ENCODE measurements around the gene DLGAP1.

- TF ChIP-seq SP1 (IDR thresholded peaks at IDR 0.05) (no peak), LEF1 (IDR thresholded peaks at IDR 0.05; ENCODE audit: borderline replicate concordance) (no peak), SUZ12 (IDR thresholded peaks at IDR 0.05) (no peak), PKNOX1 (IDR thresholded peaks at IDR 0.05) (no peak), FOXK2 (IDR thresholded peaks at IDR 0.05) (no peak), HDGF (IDR thresholded peaks at IDR 0.05; ENCODE audit: borderline replicate concordance) (no peak), L3MBTL2 (conservative IDR thresholded peaks at IDR 0.05) (no peak), ELF4 (IDR thresholded peaks at IDR 0.05) (no peak), BHLHE40 (IDR thresholded peaks at IDR 0.05; ENCODE audit: borderline replicate concordance) (no peak)
Observed at GRCh38 chr18:3759099-3759498, 696.0 kb downstream of the DLGAP1 start.
